Esophagus squamous epithelium (tissue), 5 donors: ENCODE results near the gene ADAMTSL2. TPM values are rescaled to one million over a fixed set of nuclear protein-coding genes. Genes with fewer than 3 reads are reported as not detected.

ENCODE experiments used
- DNase-seq: peaks from one replicate; lab custom pipeline; 2025; lab: John Stamatoyannopoulos, UW
- H3K27ac ChIP-seq, 4 donors: fragments of 200-600 bp; sonication (generic); one replicate each; pipeline ENCODE4 v1.5.1; 2016 to 2019; ENCODE audit warnings: mild to moderate bottlenecking in 1 of 4
- H3K27me3 ChIP-seq, 4 donors: fragments of 200-600 bp; sonication (generic); 1 replicate in 3 of 4; 2 replicates in 1 of 4; pipeline versions ENCODE4 v1.5.1 to v1.6.0; 2017 to 2021; ENCODE audit warnings: antibody characterized with exemption in 1 of 4
- H3K36me3 ChIP-seq, 3 donors: fragments of 200-600 bp; sonication (generic); one replicate each; pipeline ENCODE4 v1.5.1; 2016 to 2019
- H3K4me1 ChIP-seq, 3 donors: fragments of 200-600 bp; sonication (generic); one replicate each; pipeline ENCODE4 v1.5.1; 2017 to 2019
- H3K4me3 ChIP-seq, 4 donors: fragments of 200-600 bp; sonication (generic); 1 replicate in 3 of 4; 2 replicates in 1 of 4; pipeline ENCODE4 v1.5.1; 2016 to 2019; ENCODE audit warnings: mild to moderate bottlenecking in 2 of 4, moderate library complexity in 1 of 4
- H3K9me3 ChIP-seq, 3 donors: fragments of 200-600 bp; sonication (generic); one replicate each; pipeline ENCODE4 v1.5.1; 2016 to 2019
- CTCF ChIP-seq, 6 experiments: fragments of 450-650 bp in 4 of 6; fragments of 200-600 bp in 2 of 6; sonication (generic) in 2 of 6; IDR thresholded peaks; one replicate each; pipeline ENCODE4 v1.5.1; 2016 to 2019; ENCODE audit warnings: antibody characterized with exemption in 6 of 6, mild to moderate bottlenecking in 4 of 6, moderate library complexity in 4 of 6
- POLR2A ChIP-seq, 4 donors: fragments of 450-650 bp; IDR thresholded peaks; one replicate each; pipeline ENCODE4 v1.6.1; 2017; ENCODE audit warnings: antibody characterized with exemption in 4 of 4, mild to moderate bottlenecking in 4 of 4, moderate library complexity in 3 of 4
- WGBS, 2 donors: methylation state at CpG; one replicate each; pipeline ENCODE4 v1.1.5; 2018; 5-methylcytosine and 5-hydroxymethylcytosine counted together
- intact Hi-C: fragments of 100-400 bp; cut with DNase I; formaldehyde crosslinking; loops from one replicate; pipeline ENCODE4 v1.15.0; 2022
- total RNA-seq, 4 donors: library from RNA; depleted of rRNA; stranded (reverse); fragments of >200 nt; gene quantifications; one replicate each; pipeline ENCODE4 v1.1.0, GENCODE V29; 2016
- donor health status: DM: yes; HTN: yes; CAD: no.

ADAMTSL2 gene
- total RNA-seq, 4 donors from 2014 or later, result 1.1 to 2.1 (median 1.4) TPM

GRCh38 chr9:133515240-133515610, 19.3 kb upstream of the ADAMTSL2 start:
- H3K4me1 ChIP-seq, result peaks cover 14 to 32% (median 15%) of the 10 kb centered on the region in 3 donors
- no peak for DNase-seq
- intact Hi-C loops, result no loop called here

GRCh38 chr9:133515615-133516255, 18.8 kb upstream of the ADAMTSL2 start:
- TF ChIP-seq POLR2A (IDR thresholded peaks at IDR 0.05) (no peak), CTCF (IDR thresholded peaks at IDR 0.05) (no peak)
- Histone ChIP-seq H3K27me3 (peaks cover 0 to 7% (median 0%) of the 10 kb centered on the region in 4 donors), H3K4me3 (no peak overlapping the region), H3K36me3 (no peaks in the 10 kb centered on the region), H3K9me3 (no peaks in the 10 kb centered on the region), H3K4me1 (peaks cover 16 to 33% (median 16%) of the 10 kb centered on the region in 3 donors), H3K27ac (no peak overlapping the region)
- DNase-seq, result no peak
- 100% methylated on average over 3 of the region's 17 CpGs; no CpG with 5 or more reads in 1 of the 2 donors for WGBS, 2 donors
- intact Hi-C loops, result no loop called here

More at GRCh38 chr9:133515240-133515610, 19.3 kb upstream of the ADAMTSL2 start:
- Histone ChIP-seq H3K36me3 (no peaks in the 10 kb centered on the region), H3K9me3 (no peaks in the 10 kb centered on the region), H3K27me3 (peaks cover 0 to 7% (median 0%) of the 10 kb centered on the region in 4 donors), H3K4me3 (no peak overlapping the region), H3K27ac (no peak overlapping the region)
- TF ChIP-seq POLR2A (IDR thresholded peaks at IDR 0.05) (no peak), CTCF (IDR thresholded peaks at IDR 0.05) (no peak)
- 100% methylated on average over 3 of the region's 10 CpGs; no CpG with 5 or more reads in 1 of the 2 donors for WGBS, 2 donors

GRCh38 chr9:133516256-133516960, 18.1 kb upstream of the ADAMTSL2 start:
- H3K36me3 ChIP-seq, result no peaks in the 10 kb centered on the region
- no peak for DNase-seq
- intact Hi-C loops, result no loop called here
- no peak for TF ChIP-seq CTCF (IDR thresholded peaks at IDR 0.05)
- no peak for TF ChIP-seq POLR2A (IDR thresholded peaks at IDR 0.05)
- WGBS, 2 donors, result 62 to 67% methylated on average over 1 to 6 of the region's 11 CpGs
- H3K9me3 ChIP-seq, result no peaks in the 10 kb centered on the region
- H3K4me1 ChIP-seq, result peaks cover 16 to 33% (median 16%) of the 10 kb centered on the region in 3 donors
- H3K27me3 ChIP-seq, result peaks cover 0 to 10% (median 0%) of the 10 kb centered on the region in 4 donors
- no peak overlapping the region for H3K4me3 ChIP-seq
- H3K27ac ChIP-seq, result no peak overlapping the region

GRCh38 chr9:133516961-133517350, 17.5 kb upstream of the ADAMTSL2 start:
- H3K36me3 ChIP-seq, result no peaks in the 10 kb centered on the region
- DNase-seq, result no peak
- 64 to 75% methylated on average over 4 to 7 of the region's 9 CpGs for WGBS, 2 donors
- peaks cover 0 to 14% (median 0%) of the 10 kb centered on the region in 4 donors for H3K27me3 ChIP-seq
- H3K9me3 ChIP-seq, result no peaks in the 10 kb centered on the region
- H3K4me1 ChIP-seq, result peaks cover 16 to 33% (median 16%) of the 10 kb centered on the region in 3 donors
- no peak overlapping the region for H3K4me3 ChIP-seq
- TF ChIP-seq CTCF (IDR thresholded peaks at IDR 0.05) (no peak), POLR2A (IDR thresholded peaks at IDR 0.05) (no peak)
- intact Hi-C loops, result no loop called here
- no peak overlapping the region for H3K27ac ChIP-seq

- Histone ChIP-seq H3K27me3 (peaks cover 0 to 14% (median 0%) of the 10 kb centered on the region in 4 donors), H3K4me3 (no peak overlapping the region), H3K36me3 (no peaks in the 10 kb centered on the region), H3K27ac (no peak overlapping the region), H3K4me1 (peaks cover 16 to 38% (median 16%) of the 10 kb centered on the region in 3 donors), H3K9me3 (no peaks in the 10 kb centered on the region)
- TF ChIP-seq CTCF (IDR thresholded peaks at IDR 0.05) (no peak), POLR2A (IDR thresholded peaks at IDR 0.05) (no peak)
- no peak for DNase-seq
- WGBS, 2 donors, result 76% methylated on average over 5 of the region's 8 CpGs; no CpG with 5 or more reads in 1 of the 2 donors
- intact Hi-C loops, result no loop called here
These were observed 16.8 kb upstream of the ADAMTSL2 start for GRCh38 chr9:133517711-133518110.
